ENCODE measurements around the gene CD83. TPM values are rescaled to one million over a fixed set of nuclear protein-coding genes. Genes with fewer than 3 reads are reported as not detected.

Gene CD83
- total RNA-seq, 1 experiment from 2014 or later: 7.0 TPM

- Histone ChIP-seq H4K5ac (ENCODE audit: insufficient read length, low read depth, low read length) (no peak overlapping the region), H2BK120ac (ENCODE audit: low read depth, low read length, poor library complexity, severe bottlenecking) (no peak overlapping the region), H4K20me1 (ENCODE audit: control insufficient read depth, insufficient read depth, insufficient read length) (no peaks in the 10 kb centered on the region), H3K4me2 (ENCODE audit: insufficient read depth, insufficient read length, low read length) (no peak overlapping the region), H3K27ac (ENCODE audit: insufficient read length, low read depth, low read length) (no peak overlapping the region), H2BK20ac (ENCODE audit: low read depth, low read length, poor library complexity, severe bottlenecking) (no peak overlapping the region), H3K79me2 (ENCODE audit: insufficient read depth, low read length) (no peaks in the 10 kb centered on the region), H3K9me3 (ENCODE audit: control insufficient read depth, low read depth, low read length) (peaks cover 16% of the 10 kb centered on the region), H3K56ac (ENCODE audit: insufficient read length, low read depth, low read length) (no peak overlapping the region), H3T11ph (ENCODE audit: low read length) (no peak overlapping the region), H3K27me3 (ENCODE audit: insufficient read depth, low read length) (no peaks in the 10 kb centered on the region), H4K91ac (ENCODE audit: insufficient read length, low read depth, low read length) (no peak overlapping the region), H3K9ac (ENCODE audit: extremely low read depth, insufficient read length, low read length) (no peak overlapping the region), H3K4me1 (ENCODE audit: insufficient read depth, low read length) (no peaks in the 10 kb centered on the region), H3K4ac (ENCODE audit: low read depth, low read length) (no peak overlapping the region), H2AFZ (ENCODE audit: low read length) (no peak overlapping the region), H2BK5ac (ENCODE audit: insufficient read length, low read length) (no peak overlapping the region), H4K8ac (replicated peaks; ENCODE audit: insufficient read length, low read depth, low read length) (no peak overlapping the region), H2BK12ac (ENCODE audit: insufficient read length, low read depth, low read length) (no peak overlapping the region), H3K23ac (ENCODE audit: insufficient read length, low read depth, low read length) (no peak overlapping the region), H3K18ac (ENCODE audit: insufficient read length, low read depth, low read length) (no peak overlapping the region), H3K14ac (ENCODE audit: insufficient read depth, low read length) (no peak overlapping the region), H3K79me1 (ENCODE audit: insufficient read depth, low read depth, low read length, poor library complexity, severe bottlenecking) (no peaks in the 10 kb centered on the region), H2BK15ac (ENCODE audit: low read depth, low read length) (no peak overlapping the region), H2AK5ac (ENCODE audit: insufficient read length, low read length) (no peak overlapping the region), H3K23me2 (ENCODE audit: insufficient read length, low read depth, low read length, poor library complexity, severe bottlenecking) (no peaks in the 10 kb centered on the region)
- no peak for DNase-seq
- H3K4me1 Mint-ChIP-seq: 0 out of 4 replicates have a peak, but pooled peaks cover 0 to 3% of the 10 kb centered on the region in 2 experiments
- no peak overlapping the region for H3K27ac Mint-ChIP-seq
- no peak overlapping the region for H3K4me3 Mint-ChIP-seq
- peaks cover 14 to 21% (median 16%) of the 10 kb centered on the region in 3 experiments for H3K36me3 Mint-ChIP-seq (ENCODE audit: insufficient read depth in 1 of 3, low read depth in 3 of 3)
- peaks cover 20 to 22% of the 10 kb centered on the region in 2 experiments for H3K9me3 Mint-ChIP-seq
- no CpG with 5 or more reads among the region's 4 CpGs for WGBS (ENCODE audit: extremely low coverage, insufficient read length, low lambda C conversion rate)
- TF ChIP-seq CTCF (conservative IDR thresholded peaks at IDR 0.05): no peak
- H3K27me3 Mint-ChIP-seq (ENCODE audit: low read depth): peaks cover 13% of the 10 kb centered on the region
Observed at GRCh38 chr6:14109411-14109826, 8.2 kb upstream of the CD83 start.
